Hepatocyte (in vitro differentiated cells): Measurements from ENCODE around the gene ITGA8. TPM values are rescaled to one million over a fixed set of nuclear protein-coding genes. Genes with fewer than 3 reads are reported as not detected.

Experiments
- DNase-seq: peaks from one replicate; pipeline ENCODE4 v3.0.0-alpha.2; 2016; ENCODE audit warnings: low spot score
- H2AFZ ChIP-seq: fragments of 200-600 bp; sonication (generic); 2 replicates; pipeline ENCODE4 v1.6.0; 2016; ENCODE audit warnings: antibody characterized with exemption, mild to moderate bottlenecking
- H3K27ac ChIP-seq: fragments of 200-600 bp; sonication (generic); 2 replicates; pipeline ENCODE4 v1.5.1; 2016; ENCODE audit warnings: mild to moderate bottlenecking
- H3K27me3 ChIP-seq: fragments of 200-600 bp; sonication (generic); 2 replicates; pipeline ENCODE4 v1.6.1; 2016
- H3K36me3 ChIP-seq: fragments of 200-600 bp; sonication (generic); replicated peaks from 2 replicates; pipeline ENCODE4 v1.5.1; 2016; ENCODE audit warnings: low read depth; ENCODE audit not compliant: insufficient read depth
- H3K4me1 ChIP-seq: fragments of 200-600 bp; sonication (generic); 2 replicates; pipeline ENCODE4 v1.5.1; 2016; ENCODE audit warnings: mild to moderate bottlenecking, moderate library complexity; ENCODE audit not compliant: insufficient read depth
- H3K4me2 ChIP-seq: fragments of 200-600 bp; sonication (generic); 2 replicates; pipeline ENCODE4 v1.6.0; 2016
- H3K4me3 ChIP-seq: fragments of 200-600 bp; sonication (generic); 2 replicates; pipeline ENCODE4 v1.5.1; 2016; ENCODE audit warnings: mild to moderate bottlenecking
- H3K79me2 ChIP-seq: fragments of 200-600 bp; sonication (generic); 2 replicates; pipeline ENCODE4 v1.6.0; 2017; ENCODE audit warnings: mild to moderate bottlenecking
- H3K9me2 ChIP-seq: fragments of 200-600 bp; sonication (generic); replicated peaks from 2 replicates; pipeline ENCODE4 v1.6.0; 2017; ENCODE audit warnings: mild to moderate bottlenecking; ENCODE audit not compliant: insufficient read depth
- H3K9me3 ChIP-seq: fragments of 200-600 bp; sonication (generic); 2 replicates; pipeline ENCODE4 v1.5.1; 2016; ENCODE audit warnings: low read depth, mild to moderate bottlenecking
- H4K20me1 ChIP-seq: fragments of 200-600 bp; sonication (generic); 2 replicates; pipeline ENCODE4 v1.6.0; 2016; ENCODE audit warnings: mild to moderate bottlenecking; ENCODE audit not compliant: insufficient read depth, poor library complexity, severe bottlenecking
- EZH2 ChIP-seq: fragments of 200-600 bp; sonication (generic); IDR thresholded peaks from 2 replicates; pipeline ENCODE4 v1.6.1; 2016; ENCODE audit warnings: antibody characterized with exemption, mild to moderate bottlenecking, borderline replicate concordance
- EZH2phosphoT487 ChIP-seq: fragments of 200-600 bp; sonication (generic); IDR thresholded peaks from one replicate; pipeline ENCODE4 v1.6.1; 2018; ENCODE audit warnings: antibody characterized with exemption, mild to moderate bottlenecking, low read depth, moderate library complexity; ENCODE audit not compliant: unreplicated experiment, severe bottlenecking
- WGBS: methylation state at CpG from one replicate; pipeline ENCODE4 v1.1.6; 2016; ENCODE audit warnings: low lambda C conversion rate; ENCODE audit errors: missing lambda C conversion rate; 5-methylcytosine and 5-hydroxymethylcytosine counted together
- polyA plus RNA-seq: library from polyadenylated mRNA; unstranded; fragments of >200 nt; fragmentation: Nextera tagmentation; extraction: Ambion mirVana; gene quantifications from 2 replicates; pipeline ENCODE4 v1.2.1, GENCODE V29; 2016
- total RNA-seq: library from RNA; depleted of rRNA; stranded (reverse); fragments of >200 nt; gene quantifications from 2 replicates; pipeline ENCODE4 v1.2.3, GENCODE V29; 2014
- TF ChIP-seq, protein P1 (sequence below): fragments of 200-600 bp; sonication (generic); IDR thresholded peaks from 2 replicates; pipeline ENCODE4 v1.5.1; 2016; ENCODE audit warnings: antibody characterized with exemption, mild to moderate bottlenecking; ENCODE audit not compliant: poor library complexity

The ITGA8 gene
- total and polyA plus RNA-seq, 2 experiments from 2014 or later: 2.9 to 16.8 TPM

DNA sequence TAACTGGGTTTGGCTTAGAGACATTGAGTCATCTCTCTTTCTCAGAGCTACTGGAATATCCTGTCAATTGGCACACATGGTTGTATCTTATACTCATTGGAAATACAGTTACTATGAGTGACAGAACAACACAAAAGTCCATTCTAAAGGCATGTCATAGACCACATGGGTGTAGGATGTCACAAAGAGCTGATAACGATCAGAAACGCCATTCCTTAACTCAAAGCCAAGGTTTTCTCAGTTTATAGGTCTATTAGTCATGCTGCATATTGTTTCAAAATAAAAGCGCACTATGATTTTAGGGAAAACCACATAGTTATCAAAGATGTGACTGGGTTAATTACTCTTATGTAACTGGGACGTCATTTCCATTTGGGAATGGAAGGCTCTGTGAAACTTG, 201.5 kb downstream of the ITGA8 start:
- H2AFZ ChIP-seq: no peak overlapping the region
- 71% methylated on average over 4 of the region's 4 CpGs for WGBS
- no peaks in the 10 kb centered on the region for H3K9me3 ChIP-seq
- no peaks in the 10 kb centered on the region for H3K36me3 ChIP-seq
- no peak overlapping the region for H3K27ac ChIP-seq
- no peak overlapping the region for H3K4me3 ChIP-seq
- H3K79me2 ChIP-seq: no peaks in the 10 kb centered on the region
- H4K20me1 ChIP-seq: no peaks in the 10 kb centered on the region
- H3K27me3 ChIP-seq: no peaks in the 10 kb centered on the region
- H3K4me2 ChIP-seq: no peak overlapping the region
- DNase-seq: no peak
- TF ChIP-seq EZH2phosphoT487 (no peak), EZH2 (no peak)
- TF ChIP-seq, protein P1, sequence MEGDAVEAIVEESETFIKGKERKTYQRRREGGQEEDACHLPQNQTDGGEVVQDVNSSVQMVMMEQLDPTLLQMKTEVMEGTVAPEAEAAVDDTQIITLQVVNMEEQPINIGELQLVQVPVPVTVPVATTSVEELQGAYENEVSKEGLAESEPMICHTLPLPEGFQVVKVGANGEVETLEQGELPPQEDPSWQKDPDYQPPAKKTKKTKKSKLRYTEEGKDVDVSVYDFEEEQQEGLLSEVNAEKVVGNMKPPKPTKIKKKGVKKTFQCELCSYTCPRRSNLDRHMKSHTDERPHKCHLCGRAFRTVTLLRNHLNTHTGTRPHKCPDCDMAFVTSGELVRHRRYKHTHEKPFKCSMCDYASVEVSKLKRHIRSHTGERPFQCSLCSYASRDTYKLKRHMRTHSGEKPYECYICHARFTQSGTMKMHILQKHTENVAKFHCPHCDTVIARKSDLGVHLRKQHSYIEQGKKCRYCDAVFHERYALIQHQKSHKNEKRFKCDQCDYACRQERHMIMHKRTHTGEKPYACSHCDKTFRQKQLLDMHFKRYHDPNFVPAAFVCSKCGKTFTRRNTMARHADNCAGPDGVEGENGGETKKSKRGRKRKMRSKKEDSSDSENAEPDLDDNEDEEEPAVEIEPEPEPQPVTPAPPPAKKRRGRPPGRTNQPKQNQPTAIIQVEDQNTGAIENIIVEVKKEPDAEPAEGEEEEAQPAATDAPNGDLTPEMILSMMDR: no peak
- no peaks in the 10 kb centered on the region for H3K4me1 ChIP-seq
- H3K9me2 ChIP-seq: no peaks in the 10 kb centered on the region

- Histone ChIP-seq H4K20me1 (no peaks in the 10 kb centered on the region), H3K4me3 (no peak overlapping the region), H3K9me3 (no peaks in the 10 kb centered on the region), H3K79me2 (no peaks in the 10 kb centered on the region), H3K4me2 (no peak overlapping the region), H3K36me3 (no peaks in the 10 kb centered on the region), H3K27ac (no peak overlapping the region), H2AFZ (no peak overlapping the region), H3K27me3 (no peaks in the 10 kb centered on the region), H3K4me1 (no peaks in the 10 kb centered on the region), H3K9me2 (no peaks in the 10 kb centered on the region)
- TF ChIP-seq EZH2phosphoT487: no peak
- TF ChIP-seq, protein P1: no peak
- no peak for TF ChIP-seq EZH2
- 91% methylated on average over 4 of the region's 4 CpGs for WGBS
- no peak for DNase-seq
These were observed 203.3 kb downstream of the ITGA8 start for GRCh38 chr10:15516256-15517085.

GRCh38 chr10:15515202-15515601, 204.5 kb downstream of the ITGA8 start:
- Histone ChIP-seq H3K9me3 (no peaks in the 10 kb centered on the region), H3K9me2 (no peaks in the 10 kb centered on the region), H2AFZ (no peak overlapping the region), H3K79me2 (no peaks in the 10 kb centered on the region), H3K27ac (no peak overlapping the region), H3K4me1 (no peaks in the 10 kb centered on the region), H3K36me3 (no peaks in the 10 kb centered on the region), H3K4me2 (no peak overlapping the region), H3K27me3 (no peaks in the 10 kb centered on the region), H3K4me3 (no peak overlapping the region), H4K20me1 (no peaks in the 10 kb centered on the region)
- TF ChIP-seq EZH2phosphoT487 (no peak), EZH2 (no peak)
- TF ChIP-seq, protein P1: no peak
- 77% methylated on average over 7 of the region's 7 CpGs for WGBS
- DNase-seq: peak; percentile 27
